ENCODE results near the gene KRT4.

GRCh38 chr12:52829986-52830770, 16.3 kb upstream of the KRT4 start:
- TF ChIP-seq CTCF (IDR thresholded peaks at IDR 0.05) (no peak), POLR2A (IDR thresholded peaks at IDR 0.05) (no peak)

Data from adrenal gland (tissue), 5 donors.